BE2C (cell line): ENCODE measurements around the gene PLET1.

Source experiments
- DNase-seq: peaks from one replicate; pipeline ENCODE4 v3.0.0-alpha.2; 2020
- H3K27me3 ChIP-seq: fragments of 250-450 bp; sonication (Bioruptor Pico); 2 replicates; pipeline ENCODE4 v1.5.1; 2020; ENCODE audit warnings: mild to moderate bottlenecking
- H3K36me3 ChIP-seq: fragments of 250-450 bp; sonication (Bioruptor Pico); 2 replicates; pipeline ENCODE4 v1.5.1; 2020; ENCODE audit warnings: mild to moderate bottlenecking
- H3K4me1 ChIP-seq: fragments of 250-450 bp; sonication (Bioruptor Pico); 2 replicates; pipeline ENCODE4 v1.5.1; 2020
- H3K4me3 ChIP-seq: 2 replicates; pipeline ENCODE4 v1.5.1; 2011; ENCODE audit warnings: low read depth, low read length
- H3K9me3 ChIP-seq: fragments of 250-450 bp; sonication (Bioruptor Pico); 2 replicates; pipeline ENCODE4 v1.5.1; 2020
- CTCF ChIP-seq: IDR thresholded peaks from 2 replicates; pipeline ENCODE4 v1.5.1; 2012; ENCODE audit warnings: mild to moderate bottlenecking, low read depth, low read length

Gene PLET1

GRCh38 chr11:112289588-112290492 is 29.2 kb upstream of the PLET1 start:
- H3K4me3 ChIP-seq, result peak overlapping the region; percentile 64
- no peaks in the 10 kb centered on the region for H3K36me3 ChIP-seq
- H3K27me3 ChIP-seq, result no peaks in the 10 kb centered on the region
- H3K9me3 ChIP-seq, result no peaks in the 10 kb centered on the region
- peak; percentile 58 for TF ChIP-seq CTCF
- peak; percentile 88 for DNase-seq
- H3K4me1 ChIP-seq, result peaks cover 4% of the 10 kb centered on the region; the same call in 1 of the 2 replicates

GRCh38 chr11:112288021-112288420 is 27.4 kb upstream of the PLET1 start:
- H3K27me3 ChIP-seq, result no peaks in the 10 kb centered on the region
- H3K4me3 ChIP-seq, result no peak overlapping the region
- DNase-seq, result no peak
- H3K4me1 ChIP-seq, result peaks cover 4% of the 10 kb centered on the region; the same call in 1 of the 2 replicates
- no peak for TF ChIP-seq CTCF
- H3K36me3 ChIP-seq, result no peaks in the 10 kb centered on the region
- no peaks in the 10 kb centered on the region for H3K9me3 ChIP-seq

DNA sequence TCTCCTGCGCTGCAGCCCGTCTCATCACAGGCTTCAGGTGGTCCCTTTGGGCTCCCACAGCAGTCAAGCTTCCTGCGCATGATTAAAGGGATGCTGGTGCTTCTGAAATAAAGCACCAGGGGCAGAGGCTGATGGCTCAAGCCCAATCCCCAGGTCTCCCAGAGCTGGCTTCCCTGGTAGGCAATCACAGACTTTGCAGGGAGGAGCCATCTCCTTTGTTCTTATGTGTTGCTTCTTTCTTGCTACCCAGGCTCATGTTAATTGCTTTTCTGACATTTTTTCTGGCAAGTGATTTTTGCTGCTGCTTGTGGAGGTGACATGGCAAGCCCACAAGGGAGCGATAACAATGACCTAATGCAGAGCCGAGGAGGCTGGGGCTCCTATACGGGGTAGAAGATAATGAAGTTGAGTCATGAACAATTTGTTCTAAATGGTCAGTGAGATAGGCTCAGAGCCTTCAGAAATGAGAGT is 25.2 kb upstream of the PLET1 start:
- Histone ChIP-seq H3K4me1 (peaks cover 4% of the 10 kb centered on the region; the same call in 1 of the 2 replicates), H3K4me3 (no peak overlapping the region), H3K9me3 (no peaks in the 10 kb centered on the region), H3K27me3 (no peaks in the 10 kb centered on the region), H3K36me3 (no peaks in the 10 kb centered on the region)
- TF ChIP-seq CTCF, result no peak
- DNase-seq, result peak; percentile 26

DNA sequence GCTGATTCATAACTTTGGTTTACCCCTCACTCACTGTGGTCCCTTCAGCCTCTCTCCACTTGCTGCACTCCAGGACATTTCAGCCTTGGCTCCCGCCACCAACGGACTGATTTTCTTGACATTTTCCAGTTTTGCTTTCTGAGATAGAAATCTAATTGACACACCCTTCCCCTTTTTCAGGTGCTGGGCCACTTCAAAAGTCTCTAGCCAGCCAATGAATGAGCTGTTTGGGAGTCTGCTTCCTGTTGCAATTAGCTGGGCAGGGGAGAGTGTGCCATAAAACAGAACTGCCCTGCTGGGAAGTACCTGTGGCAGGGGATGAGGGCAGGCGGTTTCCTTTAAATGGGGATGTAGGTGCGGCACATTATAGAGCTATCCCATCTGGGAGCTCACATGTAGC is 21.1 kb upstream of the PLET1 start:
- no peaks in the 10 kb centered on the region for H3K9me3 ChIP-seq
- peaks cover 4% of the 10 kb centered on the region; the same call in 1 of the 2 replicates for H3K4me1 ChIP-seq
- H3K27me3 ChIP-seq, result no peaks in the 10 kb centered on the region
- H3K36me3 ChIP-seq, result no peaks in the 10 kb centered on the region
- H3K4me3 ChIP-seq, result no peak overlapping the region
- no peak for DNase-seq
- TF ChIP-seq CTCF, result no peak

GRCh38 chr11:112280268-112281126 is 19.8 kb upstream of the PLET1 start:
- no peaks in the 10 kb centered on the region for H3K9me3 ChIP-seq
- peak; percentile 88 for TF ChIP-seq CTCF
- no peaks in the 10 kb centered on the region for H3K36me3 ChIP-seq
- peak overlapping the region; percentile 56 for H3K4me3 ChIP-seq
- peak; percentile 78 for DNase-seq
- H3K4me1 ChIP-seq, result no peaks in the 10 kb centered on the region
- no peaks in the 10 kb centered on the region for H3K27me3 ChIP-seq
